NCI-H82 treated with DMSO at 0.1 percent for 48 hours (cell line): ENCODE measurements around the gene ATP5MC2.
"Not testable (repeated sequence)": the region's sequence is repeated elsewhere in the genome, so short reads cannot be mapped to it uniquely, and the experiment has no call there.

Experiments
- DNase-seq: peaks from one replicate; lab custom pipeline; 2025; ENCODE audit not compliant: unreplicated experiment; lab: John Stamatoyannopoulos, UW

ATP5MC2 gene

GRCh38 chr12:53653595-53653994, 22.3 kb downstream of the ATP5MC2 start:
- DNase-seq = no peak

GRCh38 chr12:53652366-53652765, 23.5 kb downstream of the ATP5MC2 start:
- no peak for DNase-seq

GRCh38 chr12:53651737-53652136, 24.1 kb downstream of the ATP5MC2 start:
- DNase-seq = no peak

GRCh38 chr12:53646300-53646699, 29.6 kb downstream of the ATP5MC2 start:
- not testable (repeated sequence) for DNase-seq

GRCh38 chr12:53645165-53645564, 30.7 kb downstream of the ATP5MC2 start:
- no peak for DNase-seq

- DNase-seq = no peak
These were observed 31.8 kb downstream of the ATP5MC2 start for GRCh38 chr12:53644133-53644532.

GRCh38 chr12:53643232-53643979, 32.5 kb downstream of the ATP5MC2 start:
- DNase-seq = no peak

GRCh38 chr12:53638057-53638456, 37.8 kb downstream of the ATP5MC2 start:
- DNase-seq = no peak

- no peak for DNase-seq
These were observed 39.2 kb downstream of the ATP5MC2 start for GRCh38 chr12:53636641-53637040.

- not testable (repeated sequence) for DNase-seq
These were observed 40.2 kb downstream of the ATP5MC2 start for GRCh38 chr12:53635708-53636107.

- no peak for DNase-seq
These were observed 44.2 kb downstream of the ATP5MC2 start for GRCh38 chr12:53631721-53632120.

GRCh38 chr12:53627919-53628318, 48.0 kb downstream of the ATP5MC2 start:
- DNase-seq = no peak

GRCh38 chr12:53626702-53627169, 49.1 kb downstream of the ATP5MC2 start:
- no peak for DNase-seq

GRCh38 chr12:53625946-53626701, 49.8 kb downstream of the ATP5MC2 start, which contains the start of gene ATF7:
Gene ATF7, minus strand, starts transcription at chr12:53626382. Its CDS starts 25,382 bp downstream, at chr12:53601000.
- DNase-seq = peak; percentile 94

GRCh38 chr12:53625373-53625945, 50.4 kb downstream of the ATP5MC2 start:
- no peak for DNase-seq

- no peak for DNase-seq
These were observed 50.9 kb downstream of the ATP5MC2 start for GRCh38 chr12:53624956-53625355.

GRCh38 chr12:53624458-53624857, 51.4 kb downstream of the ATP5MC2 start:
- DNase-seq = no peak

GRCh38 chr12:53623548-53624385, 52.1 kb downstream of the ATP5MC2 start:
- no peak for DNase-seq

GRCh38 chr12:53622724-53623123, 53.2 kb downstream of the ATP5MC2 start:
- DNase-seq = no peak

GRCh38 chr12:53618275-53618674, 57.6 kb downstream of the ATP5MC2 start:
- DNase-seq = no peak

GRCh38 chr12:53617700-53618099, 58.2 kb downstream of the ATP5MC2 start:
- no peak for DNase-seq
